ENCODE results near the gene UBA1.

The UBA1 gene

DNA sequence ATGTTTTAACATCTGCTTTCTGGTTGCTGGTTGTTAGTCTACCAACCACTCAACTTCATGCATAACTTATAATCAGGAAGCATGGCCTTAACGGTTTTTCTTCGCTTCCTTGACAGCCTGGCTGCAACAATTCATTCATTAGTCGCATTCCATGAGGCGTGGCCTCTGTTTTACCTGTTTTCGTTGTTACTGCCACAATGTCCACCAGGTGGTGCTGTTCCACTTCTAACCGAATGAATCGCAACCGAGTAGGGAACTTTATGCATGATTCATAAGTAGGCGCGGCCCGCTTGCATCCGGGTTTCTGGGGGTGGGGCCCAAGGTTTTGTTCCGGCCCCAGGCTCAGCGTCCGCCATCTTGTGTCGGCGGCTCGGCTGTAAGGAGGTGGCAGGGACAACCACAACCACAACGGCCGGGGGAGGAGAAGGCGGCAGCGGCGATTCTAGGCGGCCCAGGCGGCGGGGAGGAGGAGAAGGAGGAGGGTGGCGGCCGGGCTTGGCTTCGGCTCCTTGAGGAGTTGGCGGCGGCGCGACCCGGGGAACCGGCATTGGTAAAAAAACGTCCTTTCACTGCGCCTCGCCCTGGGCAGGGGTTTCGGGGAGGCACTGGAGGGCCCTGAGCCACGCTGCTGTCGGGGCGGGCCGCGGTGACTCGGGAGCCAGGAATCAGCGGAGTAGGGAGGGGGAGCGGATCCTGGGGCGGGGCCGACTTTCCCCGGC, at the start of gene UBA1:
TSS of gene UBA1 (plus strand) at position 355 of the 719 bp plus-strand sequence. CDS start 4,974 bp downstream, outside the sequence.
- DNase-seq = peak; percentile 94

DNA sequence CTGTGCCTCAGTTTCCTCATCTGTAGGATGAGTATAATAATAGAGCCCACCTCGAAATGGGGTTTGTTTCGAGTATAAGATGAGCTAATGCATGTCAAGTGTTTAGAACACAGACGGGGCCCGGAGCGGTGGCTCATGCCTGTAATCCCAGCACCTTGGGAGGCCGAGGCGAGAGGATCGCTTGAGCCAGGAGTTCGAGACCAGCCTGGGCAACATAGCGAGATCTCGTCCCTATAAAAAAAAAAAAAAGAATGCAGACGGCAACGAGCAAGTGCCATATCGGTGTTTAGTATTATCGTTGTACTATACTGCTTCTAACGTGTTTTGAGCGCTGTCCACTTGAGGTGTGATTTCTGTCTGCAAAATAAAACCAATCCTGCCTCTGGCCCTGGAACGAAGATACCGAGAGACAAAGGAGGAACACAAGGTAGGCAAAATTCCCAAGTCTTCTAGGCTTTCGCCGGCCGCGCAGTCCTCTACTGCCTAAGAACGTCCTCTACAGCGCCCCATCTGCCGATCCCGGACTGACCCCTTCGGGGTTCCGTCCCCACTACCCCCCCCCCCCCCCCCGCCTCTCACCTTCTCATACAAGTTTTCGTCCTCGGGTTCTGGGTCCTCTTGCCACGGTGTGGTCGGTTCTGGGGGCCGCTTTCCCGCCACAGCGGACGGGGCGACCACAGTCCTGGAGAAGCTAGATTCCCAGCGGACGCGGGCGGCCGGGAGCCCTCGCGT, 49.6 kb upstream of the UBA1 start:
- DNase-seq = peak; percentile 35

DNA sequence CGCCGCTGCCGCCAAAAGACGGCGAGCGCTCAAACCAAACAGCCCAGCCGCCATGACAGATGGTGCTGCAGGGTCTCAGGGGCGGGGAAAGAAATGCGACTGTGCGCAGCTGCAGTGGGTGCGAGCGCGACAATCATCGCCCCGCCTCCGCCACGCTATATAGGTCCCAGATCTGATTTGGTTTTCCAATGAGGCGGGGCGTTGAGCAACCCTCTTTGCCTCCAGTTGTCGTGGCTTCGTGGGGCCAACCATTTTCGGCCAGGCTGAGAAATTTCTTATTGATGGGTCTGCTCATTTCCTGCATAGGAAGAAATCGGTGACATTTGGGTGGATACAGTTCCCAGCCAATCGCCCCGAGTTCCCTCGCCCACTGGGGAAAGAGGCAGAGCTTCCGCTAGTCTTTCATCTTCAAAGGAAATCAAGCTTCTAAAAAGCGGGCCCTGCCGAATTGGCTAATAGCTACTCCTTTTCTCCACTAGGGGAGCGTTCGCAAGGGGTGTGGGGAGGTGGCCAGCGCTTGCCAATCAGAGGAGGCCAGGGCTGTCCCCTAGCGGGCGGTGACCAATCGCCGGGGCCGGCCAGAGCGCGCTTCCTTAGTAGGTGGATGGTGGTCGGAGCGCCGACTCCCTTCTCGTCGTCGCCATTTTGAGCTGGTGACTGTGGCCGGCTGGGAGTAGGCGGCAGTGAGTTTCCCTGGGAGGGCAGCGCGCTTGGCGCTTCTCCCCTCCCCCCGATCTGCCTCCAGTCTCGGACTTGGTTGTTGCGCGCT, 48.8 kb upstream of the UBA1 start, which contains the start of the genes NDUFB11 and RBM10:
TSS of gene NDUFB11 (minus strand) at position 77 of the 769 bp plus-strand sequence. CDS start at position 54, 23 bp downstream.
TSS of gene RBM10 (plus strand) at position 596 of the 769 bp plus-strand sequence. CDS start 2,261 bp downstream, outside the sequence.
- peak; percentile 96 for DNase-seq

DNA sequence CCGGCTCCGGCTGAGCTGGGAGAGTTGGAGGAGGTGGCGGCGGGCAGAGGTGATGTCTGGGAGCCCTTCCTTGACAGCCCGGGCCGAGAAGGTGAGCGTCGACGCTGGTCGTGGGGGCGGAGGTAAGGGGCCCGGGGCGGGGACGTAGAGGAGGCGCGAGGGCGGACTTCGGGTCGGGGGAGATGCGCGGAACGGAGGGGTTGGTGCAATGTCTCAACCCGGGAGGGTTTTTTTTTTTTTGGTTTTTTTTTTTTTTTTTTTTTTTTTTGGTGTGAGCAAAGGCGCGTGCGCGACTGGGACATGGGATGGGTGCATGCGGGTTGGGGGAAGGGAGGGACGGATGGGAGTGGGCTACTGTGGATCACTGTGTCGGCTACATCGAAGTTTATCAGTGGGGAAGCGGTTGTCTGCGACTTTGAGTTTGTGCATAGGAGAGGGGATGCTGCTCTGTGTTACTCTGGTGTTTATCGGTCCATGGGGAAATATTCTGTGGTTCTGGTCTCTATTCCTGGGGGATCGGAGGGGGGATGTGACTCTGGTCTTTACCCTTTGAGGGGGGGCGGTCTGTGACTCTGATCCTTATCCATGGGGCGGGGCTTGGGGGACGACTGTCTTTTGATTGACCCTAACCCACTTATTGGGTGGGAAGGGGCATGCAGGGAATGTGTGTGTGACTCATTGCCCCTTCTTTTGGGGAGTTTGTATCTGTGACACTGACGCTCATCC, 48.1 kb upstream of the UBA1 start:
- peak; percentile 55 for DNase-seq

DNA sequence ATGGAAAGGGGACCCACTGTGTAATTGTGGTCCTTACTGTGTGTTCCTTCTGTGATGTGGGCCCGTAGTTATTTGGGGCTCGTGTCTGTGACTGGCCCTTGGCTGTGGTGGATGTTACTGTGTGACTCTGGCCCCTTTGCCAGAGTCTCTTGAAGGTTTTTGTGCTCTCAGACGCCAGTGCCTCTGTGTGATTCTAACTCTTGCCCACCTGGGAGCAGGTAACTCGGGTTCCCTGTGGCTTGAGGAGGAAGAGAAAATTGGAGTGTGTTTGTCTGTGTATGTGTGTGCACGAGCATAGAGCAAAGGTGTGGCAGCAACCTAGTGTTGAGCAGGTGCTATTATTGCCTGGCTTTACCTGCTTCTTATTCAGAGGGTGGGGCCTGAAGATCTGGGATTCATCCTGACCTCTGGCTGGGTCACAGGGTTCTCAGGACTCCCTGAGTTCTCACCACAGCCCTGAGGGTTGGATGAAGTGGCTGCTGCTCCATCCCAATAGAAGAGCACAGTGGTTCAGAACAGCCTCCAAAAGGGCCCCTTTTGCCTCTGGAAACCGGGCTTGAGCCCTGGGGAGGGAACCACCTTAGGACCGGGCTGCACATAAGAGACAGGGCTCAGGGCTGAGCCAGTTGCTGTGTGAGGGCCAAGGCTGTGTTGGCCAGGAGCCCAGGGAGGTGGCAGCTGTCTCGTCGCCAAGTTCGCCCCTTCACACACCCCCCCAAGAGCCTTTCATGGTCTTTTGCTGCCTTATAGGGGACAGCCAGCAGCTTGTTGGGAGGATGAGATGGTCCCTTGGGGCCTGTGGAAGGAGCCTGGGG, 47.3 kb upstream of the UBA1 start:
- no peak for DNase-seq

DNA sequence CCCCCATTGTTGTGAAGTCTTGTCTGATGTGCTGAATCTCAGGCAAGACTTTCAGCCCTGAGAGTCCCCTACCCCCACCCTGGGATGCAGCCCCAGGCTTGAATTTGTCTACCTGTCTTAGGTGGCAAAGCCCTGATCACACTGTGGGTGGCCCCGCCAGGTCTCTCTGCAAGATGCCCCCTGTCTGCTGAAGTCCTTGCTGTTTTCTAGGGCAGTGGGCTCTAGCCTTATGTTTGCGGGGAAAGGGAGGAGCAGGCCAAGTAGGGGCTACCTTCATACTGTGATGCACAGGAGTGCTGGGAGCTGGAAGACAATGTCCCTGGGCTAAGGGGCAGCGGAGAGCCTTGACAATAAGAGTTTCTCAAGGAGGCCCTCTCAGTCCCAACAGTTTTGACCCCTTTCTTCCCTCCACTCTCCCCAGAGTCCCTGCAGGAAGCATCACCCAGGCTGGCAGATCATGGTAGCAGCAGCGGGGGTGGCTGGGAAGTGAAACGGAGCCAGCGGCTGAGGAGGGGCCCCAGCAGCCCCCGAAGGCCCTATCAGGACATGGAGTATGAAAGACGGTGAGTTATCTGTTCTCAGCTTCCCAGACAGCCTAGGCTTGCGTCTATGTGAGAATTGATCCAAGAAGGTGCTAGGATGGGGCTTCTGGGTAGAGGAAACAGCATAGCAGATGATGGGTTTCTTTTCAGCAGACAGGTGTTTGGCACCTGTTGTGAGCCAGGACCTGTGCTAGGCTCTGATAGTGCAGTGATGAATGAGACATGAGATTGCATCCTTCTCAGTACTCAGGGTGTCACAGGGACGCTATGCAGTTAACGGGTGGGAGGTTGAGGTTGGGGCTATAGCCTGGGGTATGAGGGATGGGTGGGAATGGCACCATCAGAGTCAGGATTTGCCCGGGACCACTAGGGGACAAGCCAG, 46.4 kb upstream of the UBA1 start:
- no peak for DNase-seq

DNA sequence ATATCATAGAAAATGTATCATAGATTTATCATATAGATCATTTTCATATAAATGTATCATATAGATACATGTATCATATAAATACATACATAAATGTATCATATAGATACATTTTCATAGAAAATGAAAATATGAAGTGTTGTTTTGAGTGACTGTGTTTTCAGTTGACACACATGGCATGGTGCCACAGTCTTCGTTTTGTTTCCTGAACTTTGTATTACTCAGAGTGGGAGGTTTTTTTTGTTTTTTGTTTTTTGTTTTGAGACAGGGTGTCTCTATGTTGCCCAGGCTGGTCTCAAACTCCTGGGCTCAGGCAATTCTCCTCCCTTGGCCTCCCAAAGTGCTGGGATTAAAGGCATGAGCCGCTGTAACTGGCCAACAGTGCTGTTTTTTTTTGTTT, 44.7 kb upstream of the UBA1 start:
- no peak for DNase-seq

DNA sequence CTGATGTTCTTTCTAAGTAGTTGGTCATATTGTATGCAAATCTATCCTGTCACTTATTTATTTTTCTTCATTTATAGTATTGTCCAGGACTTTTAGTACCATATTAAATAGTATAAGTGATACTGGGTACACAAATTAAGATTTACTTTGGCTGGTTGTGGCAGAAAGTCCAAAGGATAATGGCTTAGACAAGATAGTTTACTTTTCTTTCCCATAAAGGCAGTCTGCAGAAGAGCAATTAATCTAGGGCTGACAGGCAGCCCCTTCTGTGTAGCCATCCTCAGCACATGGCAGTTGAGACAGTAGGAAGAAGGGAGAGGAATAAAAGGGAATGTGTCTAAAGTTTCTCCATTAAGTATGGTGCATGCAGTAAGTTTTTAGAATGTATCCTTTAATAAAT, 42.2 kb upstream of the UBA1 start:
- DNase-seq = no peak

DNA sequence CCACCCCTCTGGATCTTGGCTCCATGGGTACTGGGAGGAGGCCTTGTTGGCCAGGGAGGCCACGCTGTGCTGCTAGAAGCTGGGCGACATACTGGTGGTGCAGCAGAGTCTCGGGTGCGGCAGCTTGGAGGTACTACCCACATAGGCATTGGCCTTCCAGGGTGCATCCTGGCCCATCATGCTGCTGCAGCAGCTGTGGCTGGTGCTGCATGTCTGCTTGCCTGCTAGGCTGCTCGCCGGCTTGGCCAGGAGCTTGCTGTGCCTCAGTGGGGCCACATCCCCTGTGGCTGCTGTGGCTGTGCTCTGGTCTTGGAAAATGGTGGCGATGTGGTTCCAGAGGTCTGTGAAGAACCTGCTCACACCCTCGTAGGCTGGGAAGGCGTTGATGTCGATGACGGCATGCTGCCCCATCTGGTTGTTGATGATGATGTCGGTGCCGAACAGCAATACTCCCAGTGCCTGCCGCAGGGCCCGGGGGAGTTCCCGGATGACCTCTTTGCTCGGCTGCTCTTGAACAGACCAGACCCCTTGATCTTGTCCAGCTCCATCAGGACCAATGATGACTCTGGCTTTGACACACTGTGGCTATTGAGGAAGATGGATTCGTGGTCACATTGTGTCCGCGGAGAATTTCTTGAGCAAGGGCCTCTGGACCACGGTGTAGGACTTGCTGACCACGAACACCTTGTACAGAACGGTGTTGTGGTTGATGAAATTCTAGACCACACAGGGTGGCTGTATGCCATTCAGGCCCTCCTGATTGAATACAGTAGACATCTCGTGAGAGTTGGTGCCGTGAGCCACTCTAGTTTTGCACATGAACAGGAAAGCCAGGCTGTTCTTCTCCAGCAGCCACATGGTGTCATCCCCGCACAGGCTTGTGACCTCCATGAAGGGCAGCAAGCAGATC, 36.8 kb upstream of the UBA1 start:
- DNase-seq = no peak

DNA sequence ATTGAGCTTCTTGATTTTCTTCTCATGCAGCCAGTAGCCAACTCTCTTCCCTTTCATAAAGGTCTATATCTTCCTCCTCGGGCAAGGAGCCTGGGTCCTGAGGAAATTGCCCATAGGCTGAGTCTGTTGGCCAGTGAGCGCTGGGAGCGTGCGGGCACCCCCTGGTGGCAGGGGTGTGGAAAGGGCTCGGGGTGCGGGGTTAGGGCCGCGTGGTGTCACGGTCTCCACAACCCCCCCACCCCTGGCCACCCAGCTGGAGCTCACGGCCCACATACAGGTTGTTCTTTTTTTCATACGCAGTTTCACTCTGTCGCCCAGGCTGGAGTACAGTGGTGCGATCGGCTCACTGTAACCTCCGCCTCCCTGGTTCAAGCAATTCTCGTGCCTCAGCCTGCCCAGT, 35.5 kb upstream of the UBA1 start:
- DNase-seq = no peak

DNA sequence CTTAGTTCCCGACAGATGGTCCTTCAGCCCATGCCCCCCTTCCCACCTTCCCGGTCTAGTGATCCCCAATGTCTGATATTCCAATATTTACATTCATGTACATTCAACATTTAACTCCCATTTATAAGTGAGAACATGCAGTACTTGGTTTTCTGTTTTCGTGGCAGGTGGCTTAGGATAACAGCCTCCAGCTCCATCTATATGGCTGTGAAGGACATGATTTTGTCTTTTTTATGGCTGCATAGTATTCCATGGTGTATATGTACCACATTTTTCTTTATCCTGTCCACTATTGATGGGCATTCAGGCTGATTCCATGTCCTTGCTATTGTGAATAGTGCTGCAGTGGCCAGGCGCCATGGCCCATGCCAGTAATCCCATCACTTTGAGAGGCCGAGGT, 34.8 kb upstream of the UBA1 start:
- no peak for DNase-seq

DNA sequence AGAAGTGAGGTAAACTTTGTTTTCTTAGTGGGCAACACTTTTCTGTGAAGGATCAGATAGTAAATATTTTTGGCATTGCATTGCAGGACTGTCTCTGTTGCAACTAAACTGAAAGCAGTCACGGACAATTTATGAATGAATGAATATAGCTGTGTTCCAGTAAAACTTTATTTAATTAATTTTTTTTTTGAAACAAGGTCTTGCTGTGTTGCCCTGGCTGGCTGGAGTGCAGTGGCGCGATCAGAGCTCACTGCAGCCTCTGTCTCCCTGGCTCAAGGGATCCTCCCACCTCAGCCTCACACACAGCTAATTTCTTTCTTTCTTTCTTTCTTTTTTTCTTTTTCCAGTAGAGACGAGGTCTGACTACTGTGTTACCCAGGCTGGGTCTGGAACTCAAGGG, 32.8 kb upstream of the UBA1 start:
- DNase-seq = no peak

DNA sequence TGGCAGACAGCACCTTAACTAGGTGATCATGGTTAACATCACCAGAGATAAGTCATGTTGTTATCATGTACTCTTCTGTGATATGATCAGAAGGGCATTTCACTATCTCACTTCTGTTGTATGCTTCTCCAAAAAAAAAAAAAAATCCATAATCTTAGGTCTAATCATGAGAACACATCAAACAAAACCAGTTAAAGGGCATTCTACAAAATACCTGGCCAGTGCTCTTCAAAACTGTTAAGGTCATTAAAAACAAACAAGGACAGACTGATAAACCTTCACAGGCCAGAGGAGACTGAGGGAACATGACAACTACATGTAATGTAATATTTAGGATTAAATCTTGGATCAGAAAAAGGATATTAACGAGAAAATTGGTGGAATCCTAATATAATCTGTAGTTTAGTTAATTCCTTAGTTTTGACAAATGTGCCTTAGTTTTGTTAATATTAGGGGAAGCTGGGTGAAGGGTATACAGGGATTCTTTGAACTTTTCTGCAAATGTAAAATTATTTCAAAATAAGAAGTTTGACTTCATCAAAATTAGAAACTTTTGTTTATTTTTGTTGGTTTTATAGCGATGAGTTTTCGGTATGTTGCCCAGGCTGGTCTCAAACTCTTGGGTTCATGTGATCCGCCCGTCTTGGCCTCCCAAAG, 30.6 kb upstream of the UBA1 start:
- DNase-seq = no peak

DNA sequence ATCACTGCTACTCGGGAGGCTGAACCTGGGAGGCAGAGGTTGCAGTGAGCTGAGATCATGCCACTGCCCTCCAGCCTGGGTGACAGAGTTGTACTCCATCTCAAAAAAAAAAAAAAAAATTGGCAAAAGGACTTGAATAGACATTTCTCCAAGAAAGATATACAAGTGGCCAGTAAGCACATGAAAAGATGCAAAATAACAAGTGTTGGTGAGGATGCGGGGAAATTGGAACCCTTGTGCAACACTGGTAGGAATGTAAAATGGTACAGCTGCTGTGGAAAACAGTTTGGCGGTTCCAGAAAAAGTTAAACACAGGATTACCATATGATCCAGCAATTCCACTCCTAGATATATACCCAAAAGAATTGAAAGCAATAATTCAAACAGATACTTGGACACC, 29.2 kb upstream of the UBA1 start:
- no peak for DNase-seq

DNA sequence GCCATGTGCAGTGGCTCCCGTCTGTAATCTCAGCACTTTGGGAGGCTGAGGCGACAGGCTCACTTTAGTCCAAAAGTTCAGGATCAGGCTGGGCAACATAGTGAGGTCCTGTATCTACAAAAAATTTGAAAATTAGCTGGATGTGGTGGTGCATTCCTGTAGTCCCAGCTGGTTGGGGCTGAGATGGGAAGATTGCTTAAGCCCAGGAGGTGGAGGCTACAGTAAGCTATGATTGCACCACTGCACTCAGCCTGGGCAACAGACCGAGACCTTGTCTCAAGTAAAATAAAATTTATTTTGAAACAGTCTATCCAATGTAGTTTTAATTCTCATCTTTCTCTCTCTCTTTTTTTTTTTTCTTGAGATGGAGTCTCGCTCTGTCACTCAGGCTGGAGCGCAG, 27.5 kb upstream of the UBA1 start:
- no peak for DNase-seq

DNA sequence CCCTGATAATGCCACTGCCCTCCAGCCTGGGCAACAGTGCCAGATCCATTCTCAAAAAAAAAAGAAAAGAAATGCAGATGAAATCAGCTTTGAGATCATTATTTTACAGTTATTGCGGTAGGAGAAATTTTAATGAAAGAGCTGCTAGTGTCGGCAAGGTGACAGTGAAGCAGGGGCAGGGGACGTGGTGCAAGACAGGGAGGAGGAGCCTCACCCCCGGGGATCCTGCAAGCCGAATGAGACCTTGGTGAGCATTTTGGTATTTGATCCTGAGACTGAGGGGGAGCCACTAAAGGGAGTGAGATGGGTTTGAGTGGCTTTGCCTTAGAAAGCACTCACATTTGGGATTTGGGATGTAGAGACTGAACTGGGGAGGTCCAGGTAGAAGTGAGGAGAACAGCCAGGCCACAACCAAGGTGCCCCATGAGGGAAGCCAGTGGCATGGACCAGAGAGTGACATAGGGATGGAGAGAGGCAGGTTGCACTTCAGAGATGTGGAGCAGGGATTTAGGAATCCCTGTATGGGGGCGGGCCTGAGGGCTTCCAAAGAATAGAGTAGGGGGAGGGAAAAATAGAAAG, 25.0 kb upstream of the UBA1 start:
- no peak for DNase-seq

DNA sequence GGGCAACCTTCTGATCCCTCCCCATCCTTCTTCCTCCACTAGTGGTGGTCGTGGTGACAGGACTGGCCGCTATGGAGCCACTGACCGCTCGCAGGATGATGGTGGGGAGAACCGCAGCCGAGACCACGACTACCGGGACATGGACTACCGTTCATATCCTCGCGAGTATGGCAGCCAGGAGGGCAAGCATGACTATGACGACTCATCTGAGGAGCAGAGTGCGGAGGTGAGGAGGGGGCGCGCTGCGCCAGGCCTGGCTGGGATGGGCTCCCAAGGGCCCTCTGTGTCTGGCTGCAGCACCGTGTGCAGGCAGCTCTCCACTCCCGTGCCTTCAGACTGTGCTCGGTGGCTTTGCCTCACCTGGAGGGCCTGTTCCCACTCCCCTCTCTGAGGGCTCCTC, 24.4 kb upstream of the UBA1 start:
- DNase-seq = no peak

DNA sequence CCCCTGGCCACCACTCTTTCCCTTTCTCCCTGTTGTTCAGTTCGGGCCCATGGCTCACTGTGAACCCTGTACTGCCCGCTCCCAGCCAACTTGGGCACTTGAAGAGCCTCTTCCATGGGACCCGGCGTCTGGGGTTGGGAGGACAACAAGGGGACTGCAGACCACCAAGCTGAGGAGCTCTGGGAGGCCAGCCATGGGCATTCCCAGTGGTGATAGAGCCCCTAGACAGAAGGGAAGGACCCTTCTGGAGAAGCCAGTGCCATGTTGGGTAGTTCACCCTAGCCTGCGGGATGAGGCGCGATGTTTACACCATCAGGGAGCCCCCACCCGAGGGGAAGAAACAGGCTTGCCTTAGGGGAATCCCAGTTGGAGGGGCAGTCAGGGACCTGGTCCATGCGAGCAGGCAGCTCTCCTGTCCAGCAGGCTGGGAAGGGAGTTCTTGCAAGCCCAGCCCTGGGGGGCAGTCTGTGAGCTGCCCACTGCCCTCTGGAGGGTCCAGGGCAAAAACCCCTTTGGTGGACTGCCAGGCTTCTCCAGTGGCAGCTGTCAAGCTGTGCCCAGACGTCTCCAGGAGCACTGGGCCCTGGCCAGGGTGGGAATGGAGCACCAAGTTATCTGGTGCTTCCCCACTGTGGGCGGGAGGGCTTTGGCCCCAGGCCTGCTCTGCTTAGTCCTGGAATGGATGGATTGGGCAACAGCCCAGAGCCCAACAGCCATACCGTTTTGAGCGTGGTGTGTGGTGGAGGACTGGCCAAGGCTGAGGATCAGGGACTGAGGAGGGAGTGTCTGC, 23.7 kb upstream of the UBA1 start:
- DNase-seq = no peak

Measured in NCI-H1694 treated with DMSO at 0.1 percent for 48 hours (cell line).